Liver (tissue), 9 donors: ENCODE results near the gene COL21A1. TPM values are rescaled to one million over a fixed set of nuclear protein-coding genes. Genes with fewer than 3 reads are reported as not detected.

ENCODE experiments used
- DNase-seq: peaks from one replicate; pipeline ENCODE4 v3.0.0-alpha.2; 2017; ENCODE audit warnings: low spot score
- H3K27ac ChIP-seq, 2 donors: one replicate each; pipeline ENCODE4 v1.7.0; 2013; ENCODE audit warnings: inconsistent platforms in 2 of 2, low read length in 2 of 2, control low read depth in 1 of 2, low read depth in 1 of 2, mild to moderate bottlenecking in 1 of 2
- H3K27me3 ChIP-seq, 4 donors: one replicate each; pipeline versions ENCODE4 v1.6.1 to v1.7.0; 2013; ENCODE audit warnings: low read length in 3 of 4, inconsistent platforms in 1 of 4, mild to moderate bottlenecking in 1 of 4, moderate library complexity in 1 of 4; ENCODE audit not compliant: control insufficient read depth in 4 of 4, insufficient read depth in 4 of 4
- H3K36me3 ChIP-seq, 4 donors: one replicate each; pipeline versions ENCODE4 v1.6.1 to v1.7.0; 2013; ENCODE audit warnings: low read length in 3 of 4, mild to moderate bottlenecking in 3 of 4, low read depth in 1 of 4, moderate library complexity in 1 of 4; ENCODE audit not compliant: control insufficient read depth in 4 of 4, insufficient read depth in 3 of 4
- H3K4me1 ChIP-seq, 4 donors: one replicate each; pipeline versions ENCODE4 v1.6.1 to v1.7.0; 2013; ENCODE audit warnings: low read length in 3 of 4, mild to moderate bottlenecking in 3 of 4, moderate library complexity in 1 of 4; ENCODE audit not compliant: control insufficient read depth in 4 of 4, insufficient read depth in 4 of 4
- H3K4me3 ChIP-seq, 3 donors: one replicate each; pipeline versions ENCODE4 v1.6.1 to v1.7.0; 2013; ENCODE audit warnings: low read length in 3 of 3, control low read depth in 1 of 3, low read depth in 1 of 3, mild to moderate bottlenecking in 1 of 3
- H3K9ac ChIP-seq, 2 donors: one replicate each; pipeline ENCODE4 v1.7.0; 2013; ENCODE audit warnings: low read length in 2 of 2, mild to moderate bottlenecking in 2 of 2, moderate library complexity in 2 of 2, control low read depth in 1 of 2, low read depth in 1 of 2
- H3K9me3 ChIP-seq, 4 donors: one replicate each; pipeline versions ENCODE4 v1.6.1 to v1.7.0; 2013; ENCODE audit warnings: low read length in 3 of 4; ENCODE audit not compliant: control insufficient read depth in 4 of 4
- ATF3 ChIP-seq: IDR thresholded peaks from 2 replicates; pipeline ENCODE4 v1.6.1; 2016; ENCODE audit warnings: antibody characterized with exemption
- FOXA1 ChIP-seq: IDR thresholded peaks from 2 replicates; pipeline ENCODE4 v1.6.1; 2016; ENCODE audit warnings: antibody characterized with exemption
- FOXA2 ChIP-seq: IDR thresholded peaks from 2 replicates; pipeline ENCODE4 v1.6.1; 2016; ENCODE audit warnings: antibody characterized with exemption
- GABPA ChIP-seq, 2 donors: IDR thresholded peaks in 1 of 2; conservative IDR thresholded peaks in 1 of 2; 2 replicates each; pipeline ENCODE4 v1.6.1; 2016; ENCODE audit warnings: antibody characterized with exemption in 2 of 2, mild to moderate bottlenecking in 1 of 2, moderate library complexity in 1 of 2
- HNF4A ChIP-seq, 2 donors: conservative IDR thresholded peaks; 2 replicates each; pipeline ENCODE4 v1.6.1; 2016; ENCODE audit warnings: antibody characterized with exemption in 2 of 2, mild to moderate bottlenecking in 2 of 2
- MAX ChIP-seq: IDR thresholded peaks from 2 replicates; pipeline ENCODE4 v1.6.1; 2016; ENCODE audit warnings: antibody characterized with exemption
- NR2F2 ChIP-seq: IDR thresholded peaks from 2 replicates; pipeline ENCODE4 v1.6.1; 2016; ENCODE audit warnings: antibody characterized with exemption
- REST ChIP-seq: IDR thresholded peaks from 2 replicates; pipeline ENCODE4 v1.6.1; 2016; ENCODE audit warnings: antibody characterized with exemption, mild to moderate bottlenecking
- RXRA ChIP-seq, 2 donors: IDR thresholded peaks; 2 replicates each; pipeline ENCODE4 v1.6.1; 2017 to 2018; ENCODE audit warnings: antibody characterized with exemption in 2 of 2, mild to moderate bottlenecking in 1 of 2
- TAF1 ChIP-seq: conservative IDR thresholded peaks from 2 replicates; pipeline ENCODE4 v1.6.1; 2016; ENCODE audit warnings: antibody characterized with exemption, mild to moderate bottlenecking
- YY1 ChIP-seq: IDR thresholded peaks from 2 replicates; pipeline ENCODE4 v1.6.1; 2016; ENCODE audit warnings: antibody characterized with exemption, mild to moderate bottlenecking
- ZBTB33 ChIP-seq: IDR thresholded peaks from 2 replicates; pipeline ENCODE4 v1.6.1; 2016; ENCODE audit warnings: antibody characterized with exemption
- WGBS: extraction: QIAGEN DNeasy Blood & Tissue Kit; methylation state at CpG from one replicate; pipeline ENCODE4 v1.1.7; 2013; 5-methylcytosine and 5-hydroxymethylcytosine counted together
- polyA plus RNA-seq, 2 donors: library from polyadenylated mRNA; stranded (reverse) in 1 of 2; unstranded in 1 of 2; fragments of 200-250 nt in 1 of 2; fragments of >200 nt in 1 of 2; fragmentation: Nextera tagmentation in 1 of 2; extraction: Ambion mirVana in 1 of 2; gene quantifications; one replicate each; pipeline versions ENCODE4 v1.2.1 to v1.2.3, GENCODE V29; 2013 to 2015
- total RNA-seq, 2 donors: library from RNA; depleted of rRNA; stranded (reverse); fragments of >200 nt; gene quantifications; one replicate each; pipeline ENCODE4 v1.2.3, GENCODE V29; 2014
- donor health status: healthy.
- donor health status: healthy.
- donor health status: healthy.
- donor health status: healthy.
- donor health status: healthy.

COL21A1 gene
- total and polyA plus RNA-seq, 4 donors, result 0.48 to 1.3 (median 0.52) TPM

- no peak overlapping the region for H3K9ac ChIP-seq
- H3K27ac ChIP-seq, result no peak overlapping the region
- no peaks in the 10 kb centered on the region for H3K27me3 ChIP-seq
- no peak for TF ChIP-seq MAX
- no peaks in the 10 kb centered on the region for H3K9me3 ChIP-seq
- no peaks in the 10 kb centered on the region for H3K4me1 ChIP-seq
- no peaks in the 10 kb centered on the region for H3K36me3 ChIP-seq
- no peak for DNase-seq
- H3K4me3 ChIP-seq, result no peak overlapping the region
Observed at GRCh38 chr6:56231827-56232226, 15.6 kb downstream of the COL21A1 start.

- no peaks in the 10 kb centered on the region for H3K4me1 ChIP-seq
- TF ChIP-seq YY1, result no peak
- TF ChIP-seq RXRA (IDR thresholded peaks at IDR 0.05), result no peak
- no peak for TF ChIP-seq FOXA1
- H3K4me3 ChIP-seq, result no peak overlapping the region
- H3K9me3 ChIP-seq, result no peaks in the 10 kb centered on the region
- H3K27ac ChIP-seq, result no peak overlapping the region
- no peaks in the 10 kb centered on the region for H3K27me3 ChIP-seq
- no peak for DNase-seq
- H3K9ac ChIP-seq, result no peak overlapping the region
- no peaks in the 10 kb centered on the region for H3K36me3 ChIP-seq
- 57% methylated on average over 4 of the region's 4 CpGs for WGBS
Observed at GRCh38 chr6:56230976-56231566, 16.3 kb downstream of the COL21A1 start.

- TF ChIP-seq ATF3 (no peak), FOXA2 (no peak), TAF1 (no peak), HNF4A (conservative IDR thresholded peaks at IDR 0.05) (no peak), ZBTB33 (no peak), FOXA1 (no peak), GABPA (IDR thresholded peaks at IDR 0.05 in 1 of 2, conservative IDR thresholded peaks at IDR 0.05 in 1 of 2) (no peak), REST (no peak), NR2F2 (no peak)
- Histone ChIP-seq H3K27ac (no peak overlapping the region), H3K27me3 (no peaks in the 10 kb centered on the region), H3K4me3 (no peak overlapping the region), H3K4me1 (no peaks in the 10 kb centered on the region), H3K36me3 (no peaks in the 10 kb centered on the region), H3K9ac (no peak overlapping the region), H3K9me3 (no peaks in the 10 kb centered on the region)
- no peak for DNase-seq
- WGBS, result 52% methylated on average over 2 of the region's 2 CpGs
Observed at GRCh38 chr6:56227071-56227879, 20.1 kb downstream of the COL21A1 start.
